BJ (cell line): ENCODE data around the gene COBLL1. TPM values are rescaled to one million over a fixed set of nuclear protein-coding genes. Genes with fewer than 3 reads are reported as not detected.

Experiments used
- CTCF ChIA-PET: fragments of 350-600 bp; formaldehyde crosslinking; extraction: SDS; loops from one replicate; lab custom pipeline; 2021; ENCODE audit warnings: antibody characterized with exemption, inconsistent platforms; lab: Yijun Ruan, JAX
- POLR2A ChIA-PET: fragments of 300-600 bp; sonication (Branson Sonifier 250); formaldehyde crosslinking; extraction: SDS; loops from one replicate; lab custom pipeline; 2021; ENCODE audit warnings: antibody characterized with exemption; lab: Charles Lee
- DNase-seq: peaks from one replicate; pipeline ENCODE4 v3.0.0-alpha.2; 2011; ENCODE audit warnings: low read depth
- H3K27me3 ChIP-seq: 2 replicates; pipeline ENCODE4 v1.6.0; 2011; ENCODE audit warnings: low read length; ENCODE audit not compliant: control insufficient read depth, insufficient read depth
- H3K36me3 ChIP-seq: 2 replicates; pipeline ENCODE4 v1.5.1; 2011; ENCODE audit warnings: low read length; ENCODE audit not compliant: control insufficient read depth, insufficient read depth
- H3K4me3 ChIP-seq: 2 replicates; pipeline ENCODE4 v1.5.1; 2011; ENCODE audit warnings: low read depth, mild to moderate bottlenecking, control low read depth, low read length
- polyA plus RNA-seq: library from polyadenylated mRNA; depleted of rRNA; stranded (reverse); fragments of >200 nt; gene quantifications from 2 replicates; pipeline ENCODE4 v1.2.3, GENCODE V29; 2011; rRNA removed
- small RNA-seq: library from RNA; depleted of rRNA; stranded (forward); fragments of <200 nt; gene quantifications from one replicate; pipeline ENCODE3, GENCODE V24; 2012; ENCODE audit warnings: low replicate concordance, low read depth; ENCODE audit not compliant: insufficient read length
- TF ChIP-seq, protein P1 (sequence below): IDR thresholded peaks from 2 replicates; pipeline ENCODE4 v1.5.1; 2011; ENCODE audit warnings: low read depth, mild to moderate bottlenecking, control low read depth, inconsistent platforms, low read length, moderate library complexity; ENCODE audit not compliant: insufficient read depth

COBLL1 gene
- polyA plus RNA-seq, 1 experiment: 34.2 TPM

- ChIA-PET POLR2A (no interaction called here), CTCF (interaction anchor here (1.2 kb wide), 1 partner anchor 65 kb away, joined by 3 read pairs; no protein-coding TSS in a partner anchor)
- no peak for DNase-seq
Measured at GRCh38 chr2:164651361-164651760, 190.3 kb downstream of the COBLL1 start.

DNA sequence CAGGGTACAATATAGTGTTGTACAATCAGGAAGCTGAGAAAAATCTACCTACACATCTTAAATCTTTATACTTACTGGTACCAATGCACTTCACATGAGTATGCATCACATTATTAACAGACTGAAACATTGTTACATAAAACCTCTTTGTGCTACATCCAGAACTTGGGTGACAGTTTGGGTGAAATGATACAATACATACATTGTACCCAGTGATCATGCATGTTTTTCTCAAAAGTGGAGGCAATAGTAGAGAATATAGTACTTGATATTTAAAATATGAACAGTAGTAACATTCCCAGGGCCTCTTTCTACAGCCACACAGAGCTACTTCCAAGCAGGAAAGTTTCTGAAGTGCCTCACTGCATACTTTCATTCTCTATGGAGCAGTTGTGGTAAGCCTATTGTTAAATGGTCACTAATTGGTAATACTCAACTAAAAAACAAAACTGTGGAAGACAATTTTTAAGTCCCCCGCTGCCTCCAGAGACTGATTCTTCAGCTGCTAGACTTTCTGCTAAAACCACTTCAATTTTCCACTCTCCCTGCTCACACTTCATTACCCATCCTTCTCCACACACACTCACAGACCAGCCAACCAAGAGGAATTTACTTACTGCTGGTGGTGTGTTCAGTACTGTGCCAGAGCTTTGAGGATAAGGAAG lies 197.5 kb downstream of the COBLL1 start:
- CTCF ChIA-PET: interaction anchor here (0.6 to 1.1 kb wide), 3 partner anchors 11 to 97 kb away, joined by 3 to 4 read pairs (median 3); no protein-coding TSS in a partner anchor
- TF ChIP-seq, protein P1, sequence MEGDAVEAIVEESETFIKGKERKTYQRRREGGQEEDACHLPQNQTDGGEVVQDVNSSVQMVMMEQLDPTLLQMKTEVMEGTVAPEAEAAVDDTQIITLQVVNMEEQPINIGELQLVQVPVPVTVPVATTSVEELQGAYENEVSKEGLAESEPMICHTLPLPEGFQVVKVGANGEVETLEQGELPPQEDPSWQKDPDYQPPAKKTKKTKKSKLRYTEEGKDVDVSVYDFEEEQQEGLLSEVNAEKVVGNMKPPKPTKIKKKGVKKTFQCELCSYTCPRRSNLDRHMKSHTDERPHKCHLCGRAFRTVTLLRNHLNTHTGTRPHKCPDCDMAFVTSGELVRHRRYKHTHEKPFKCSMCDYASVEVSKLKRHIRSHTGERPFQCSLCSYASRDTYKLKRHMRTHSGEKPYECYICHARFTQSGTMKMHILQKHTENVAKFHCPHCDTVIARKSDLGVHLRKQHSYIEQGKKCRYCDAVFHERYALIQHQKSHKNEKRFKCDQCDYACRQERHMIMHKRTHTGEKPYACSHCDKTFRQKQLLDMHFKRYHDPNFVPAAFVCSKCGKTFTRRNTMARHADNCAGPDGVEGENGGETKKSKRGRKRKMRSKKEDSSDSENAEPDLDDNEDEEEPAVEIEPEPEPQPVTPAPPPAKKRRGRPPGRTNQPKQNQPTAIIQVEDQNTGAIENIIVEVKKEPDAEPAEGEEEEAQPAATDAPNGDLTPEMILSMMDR: no peak
- H3K27me3 ChIP-seq: no peaks in the 10 kb centered on the region
- H3K4me3 ChIP-seq: no peak overlapping the region
- H3K36me3 ChIP-seq: no peaks in the 10 kb centered on the region
- no peak for DNase-seq
- POLR2A ChIA-PET: no interaction called here

More at GRCh38 chr2:164651361-164651760, 190.3 kb downstream of the COBLL1 start:
- H3K4me3 ChIP-seq: no peak overlapping the region
- no peaks in the 10 kb centered on the region for H3K36me3 ChIP-seq
- H3K27me3 ChIP-seq: no peaks in the 10 kb centered on the region
- TF ChIP-seq, protein P1: no peak

DNA sequence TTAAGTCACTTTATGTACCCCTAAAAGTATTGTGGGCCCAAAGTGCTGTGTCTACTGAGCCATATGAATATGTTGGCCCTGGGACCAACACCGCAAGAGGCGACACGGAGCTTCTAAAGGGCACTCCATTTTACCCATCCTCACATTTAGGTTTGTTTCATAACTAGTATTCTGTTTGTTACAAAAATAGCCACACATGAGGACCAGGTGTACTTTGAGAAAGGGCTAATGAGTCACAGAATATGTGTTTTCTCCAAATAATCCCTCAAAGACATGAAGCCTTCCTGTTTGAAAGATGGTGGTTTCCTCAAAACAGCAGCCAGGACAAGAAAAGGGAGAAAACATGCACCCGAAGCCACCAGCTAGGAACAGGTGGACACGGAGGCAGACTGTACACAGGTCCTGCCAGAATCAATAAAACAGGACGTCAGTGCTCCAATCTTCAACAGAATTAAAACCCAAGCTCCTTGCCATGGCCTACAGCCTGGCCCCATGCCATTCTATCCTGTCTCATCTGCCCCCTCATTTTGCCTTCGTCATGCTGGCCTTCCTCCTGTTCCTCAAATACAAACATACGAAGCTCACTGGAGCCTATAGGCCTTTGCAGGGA lies 198.6 kb downstream of the COBLL1 start:
- no peak for DNase-seq
- H3K27me3 ChIP-seq: no peaks in the 10 kb centered on the region
- POLR2A ChIA-PET: no interaction called here
- H3K4me3 ChIP-seq: no peak overlapping the region
- no peaks in the 10 kb centered on the region for H3K36me3 ChIP-seq
- TF ChIP-seq, protein P1: no peak
- CTCF ChIA-PET: interaction anchor here (1.1 kb wide), 1 partner anchor 10 kb away, joined by 4 read pairs; no protein-coding TSS in a partner anchor

- no peak for DNase-seq
- ChIA-PET POLR2A (no interaction called here), CTCF (no interaction called here)
- TF ChIP-seq, protein P1: no peak
- H3K4me3 ChIP-seq: no peak overlapping the region
- no peaks in the 10 kb centered on the region for H3K36me3 ChIP-seq
- H3K27me3 ChIP-seq: no peaks in the 10 kb centered on the region
Measured at GRCh38 chr2:164642268-164642667, 199.4 kb downstream of the COBLL1 start.

Small RNAs within 50 kb of the gene (small RNA-seq; reads per million reads assigned to genes)
- not detected for gene RNA5SP110
- not detected for gene SNORA70F

Other genes with a start within 250 kb of the COBLL1 start
- gene GRB14, start 220.3 kb downstream of the COBLL1 start, polyA plus RNA-seq: 0.29 and 0.32 TPM in 2 replicates
- gene SLC38A11, start 113.7 kb upstream of the COBLL1 start, polyA plus RNA-seq: 59.2 and 89.4 TPM in 2 replicates